HepG2 (cell line): ENCODE measurements around the gene ACTRT2. TPM values are rescaled to one million over a fixed set of nuclear protein-coding genes. Genes with fewer than 3 reads are reported as not detected.

Source experiments
- ATAC-seq: fragments of 200-7000 bp; cut with Tn5 transposase; 3 replicates; pipeline ENCODE4 v1.9.1; 2020; ENCODE audit warnings: mild to moderate bottlenecking, moderate library complexity
- BruUV-seq: library from RNA; stranded (reverse); fragments of 400-500 nt; replicated peaks from 2 replicates; lab custom pipeline; 2021; lab: Mats Ljungman, UMichigan
- CTCF ChIA-PET: fragments of 300-600 bp; formaldehyde crosslinking; extraction: SDS; loops from one replicate; lab custom pipeline; 2021; ENCODE audit warnings: low total read pairs, inconsistent platforms, low intra/inter-chr PET ratio; lab: Yijun Ruan, JAX
- POLR2A ChIA-PET: fragments of 350-600 bp; sonication (Branson Sonifier 250); formaldehyde crosslinking; loops from one replicate; lab custom pipeline; 2020; ENCODE audit warnings: antibody characterized with exemption, inconsistent platforms; lab: Yijun Ruan, JAX
- DNase-seq: peaks from one replicate; pipeline ENCODE4 v3.0.0-alpha.2; 2015; ENCODE audit warnings: low spot score
- FAIRE-seq: peaks from 3 replicates; lab custom pipeline; 2011; peaks lifted over from hg19 to GRCh38; lab: Jason Lieb, UNC
- H2AFZ ChIP-seq: one replicate; pipeline ENCODE4 v1.6.1; 2011; ENCODE audit warnings: low read length, inconsistent platforms
- H3K27ac ChIP-seq: fragments of 300-600 bp; 3 replicates; pipeline ENCODE4 v1.8.0; 2011; ENCODE audit warnings: mixed run types, mild to moderate bottlenecking, mixed read lengths, low read length, inconsistent platforms; ENCODE audit not compliant: insufficient read depth; ENCODE audit errors: extremely low read length
- H3K27me3 ChIP-seq, 2 experiments: fragments of 200-600 bp in 1 of 2; 2 replicates in 1 of 2; 3 replicates in 1 of 2; pipeline versions ENCODE4 v1.6.0 to v1.8.0; 2011; ENCODE audit warnings: low read length in 2 of 2, mild to moderate bottlenecking in 2 of 2, moderate library complexity in 2 of 2, inconsistent platforms in 1 of 2; ENCODE audit not compliant: insufficient read depth in 2 of 2, control insufficient read depth in 1 of 2
- H3K36me3 ChIP-seq, 2 experiments: fragments of 200-600 bp in 1 of 2; replicated peaks in 1 of 2; 2 replicates in 1 of 2; 3 replicates in 1 of 2; pipeline versions ENCODE4 v1.5.1 to v1.8.0; 2011; ENCODE audit warnings: low read length in 2 of 2, inconsistent platforms in 1 of 2; ENCODE audit not compliant: insufficient read depth in 2 of 2, control insufficient read depth in 1 of 2
- H3K4me1 ChIP-seq: 2 replicates; pipeline ENCODE4 v1.5.1; 2012; ENCODE audit warnings: low read length, inconsistent platforms; ENCODE audit not compliant: insufficient read depth
- H3K4me2 ChIP-seq: 2 replicates; pipeline ENCODE4 v1.6.0; 2011; ENCODE audit warnings: low read depth, low read length, inconsistent platforms
- H3K4me3 ChIP-seq, 3 experiments: fragments of 200-600 bp in 1 of 3; sonication (generic), shearing (Covaris generic) in 1 of 3; replicated peaks in 1 of 3; 2 replicates each; pipeline ENCODE4 v1.5.1; 2011 to 2016; ENCODE audit warnings: low read length in 3 of 3, inconsistent platforms in 2 of 3, low read depth in 2 of 3, mild to moderate bottlenecking in 2 of 3, control low read depth in 1 of 3, mixed read lengths in 1 of 3; ENCODE audit not compliant: insufficient read depth in 1 of 3
- H3K79me2 ChIP-seq: one replicate; pipeline ENCODE4 v1.6.1; 2011; ENCODE audit warnings: low read length, inconsistent platforms; ENCODE audit not compliant: insufficient read depth
- H3K9ac ChIP-seq: 2 replicates; pipeline ENCODE4 v1.6.0; 2011; ENCODE audit warnings: mild to moderate bottlenecking, low read depth, low read length, inconsistent platforms; ENCODE audit not compliant: insufficient read depth
- H3K9me3 ChIP-seq: 2 replicates; pipeline ENCODE4 v1.5.1; 2012; ENCODE audit warnings: mild to moderate bottlenecking, low read length
- H4K20me1 ChIP-seq: 2 replicates; pipeline ENCODE4 v1.6.0; 2011; ENCODE audit warnings: inconsistent platforms, mild to moderate bottlenecking, low read length, moderate library complexity; ENCODE audit not compliant: insufficient read depth
- EEA1 ChIP-seq: sonication (generic); formaldehyde crosslinking; IDR thresholded peaks from 2 replicates; pipeline ENCODE4 v1.5.1; 2020; ENCODE audit warnings: mild to moderate bottlenecking, missing genetic modification reagents, borderline replicate concordance
- FIP1L1 ChIP-seq: fragments of 200-400 bp; formaldehyde crosslinking; IDR thresholded peaks from 2 replicates; pipeline ENCODE4 v1.6.1; 2018; ENCODE audit warnings: low read depth, mild to moderate bottlenecking, low read length, moderate library complexity, borderline replicate concordance; ENCODE audit not compliant: insufficient read depth
- GZF1 ChIP-seq: sonication (generic); formaldehyde crosslinking; IDR thresholded peaks from 2 replicates; pipeline ENCODE4 v1.5.1; 2020; ENCODE audit warnings: mild to moderate bottlenecking, missing genetic modification reagents
- MNT ChIP-seq: fragments of 450-650 bp; IDR thresholded peaks from 2 replicates; pipeline ENCODE4 v1.6.1; 2016
- PRPF4 ChIP-seq: fragments of 200-400 bp; formaldehyde crosslinking; IDR thresholded peaks from 2 replicates; pipeline ENCODE4 v1.6.1; 2016; ENCODE audit warnings: low read length, low read depth; ENCODE audit not compliant: poor library complexity, severe bottlenecking
- TFDP2 ChIP-seq: sonication (generic); formaldehyde crosslinking; IDR thresholded peaks from 2 replicates; pipeline ENCODE4 v1.4.0; 2020; ENCODE audit warnings: missing genetic modification reagents
- ZBTB34 ChIP-seq: sonication (generic); formaldehyde crosslinking; IDR thresholded peaks from 2 replicates; pipeline ENCODE4 v1.8.0; 2022; ENCODE audit warnings: mild to moderate bottlenecking, missing genetic modification reagents
- ZNF572 ChIP-seq: sonication (generic); formaldehyde crosslinking; IDR thresholded peaks from 2 replicates; pipeline ENCODE4 v1.5.1; 2020; ENCODE audit warnings: mild to moderate bottlenecking, missing genetic modification reagents
- ZNF576 ChIP-seq: sonication (generic); formaldehyde crosslinking; IDR thresholded peaks from 2 replicates; pipeline ENCODE4 v1.4.0; 2020; ENCODE audit warnings: mild to moderate bottlenecking, missing genetic modification reagents
- WGBS: methylation state at CpG from one replicate; pipeline ENCODE4 v1.1.6; 2017; ENCODE audit warnings: low lambda C conversion rate; 5-methylcytosine and 5-hydroxymethylcytosine counted together
- in situ Hi-C: cut with HindIII; loops from 2 replicates; pipeline ENCODE4 v1.10.0; 2017; ENCODE audit warnings: low pct_unique_long_range_greater_than_20kb; ENCODE audit not compliant: extremely low pct_ligation_motif_present
- intact Hi-C: fragments of 100-400 bp; cut with micrococcal nuclease; formaldehyde crosslinking; loops from one replicate; pipeline ENCODE4 v1.10.0; 2022; ENCODE audit not compliant: unreplicated experiment
- polyA plus RNA-seq, 8 experiments: library from polyadenylated mRNA; depleted of rRNA in 3 of 8; stranded (reverse) in 7 of 8; unstranded in 1 of 8; fragments of >200 nt; fragmentation: Illumina TruSeq in 4 of 8; extraction: Trizol in 4 of 8; gene quantifications; 2 replicates each; pipeline versions ENCODE4 v1.2.1 to v1.2.3, GENCODE V29; 2011 to 2016; ENCODE audit warnings: low read depth in 4 of 8, missing spikeins in 1 of 8, mixed read lengths in 1 of 8; ENCODE audit not compliant: insufficient read depth in 1 of 8
- total RNA-seq, 5 experiments: library from RNA; depleted of rRNA; stranded (reverse); fragments of >200 nt; fragmentation: Illumina TruSeq; extraction: Trizol; gene quantifications; 2 replicates each; pipeline ENCODE4 v1.2.3, GENCODE V29; 2016; ENCODE audit warnings: low read depth in 1 of 5

Gene ACTRT2
- total and polyA plus RNA-seq, 2 of the 13 experiments (the other 11 are each of a cell fraction or from before 2014, with no cell fraction given) = not detected

- no peak overlapping the region for H3K9ac ChIP-seq
- H3K27me3 ChIP-seq = peaks cover 12 to 62% of the 10 kb centered on the region in 2 experiments
- ChIA-PET POLR2A (no interaction called here), CTCF (no interaction called here)
- H3K27ac ChIP-seq = no peak overlapping the region
- FAIRE-seq (no peak), DNase-seq (no peak), ATAC-seq (no peak)
- BruUV-seq = no TSS peak
- no peak overlapping the region for H3K4me3 ChIP-seq
- H3K4me1 ChIP-seq = no peaks in the 10 kb centered on the region
- no peaks in the 10 kb centered on the region for H3K79me2 ChIP-seq
- TF ChIP-seq ZBTB34 (CRISPR knock-in tag) = no peak
- WGBS = no CpG with 5 or more reads among the region's 24 CpGs
- no peak overlapping the region for H2AFZ ChIP-seq
- intact Hi-C loops (no loop called here), in situ Hi-C loops (no loop called here)
- no peak overlapping the region for H3K4me2 ChIP-seq
- no peaks in the 10 kb centered on the region for H4K20me1 ChIP-seq
- H3K36me3 ChIP-seq = no peaks in the 10 kb centered on the region
- H3K9me3 ChIP-seq = no peaks in the 10 kb centered on the region
Measured at GRCh38 chr1:3019516-3020051, 1.7 kb upstream of the ACTRT2 start.

- CTCF ChIA-PET = no interaction called here
- WGBS = 61% methylated on average over 12 of the region's 12 CpGs
- TF ChIP-seq MNT (peak; percentile 89), ZNF576 (no peak), TFDP2 (CRISPR knock-in tag) (no peak), EEA1 (CRISPR knock-in tag) (no peak), ZNF572 (no peak), PRPF4 (no peak), FIP1L1 (no peak), GZF1 (CRISPR knock-in tag) (no peak)
Measured at GRCh38 chr1:3020263-3020909, 881 bp upstream of the ACTRT2 start.

More at GRCh38 chr1:3020263-3020909, 881 bp upstream of the ACTRT2 start:
- no peaks in the 10 kb centered on the region for H3K9me3 ChIP-seq
- no peak for DNase-seq
- H3K4me1 ChIP-seq = no peaks in the 10 kb centered on the region
- ATAC-seq = no peak
- POLR2A ChIA-PET = no interaction called here
- H3K36me3 ChIP-seq = no peaks in the 10 kb centered on the region
- FAIRE-seq = no peak
- no peak overlapping the region for H3K4me2 ChIP-seq
- no peaks in the 10 kb centered on the region for H3K79me2 ChIP-seq
- peaks cover 10 to 60% of the 10 kb centered on the region in 2 experiments for H3K27me3 ChIP-seq
- H2AFZ ChIP-seq = no peak overlapping the region
- H3K9ac ChIP-seq = no peak overlapping the region
- no peaks in the 10 kb centered on the region for H4K20me1 ChIP-seq
- intact Hi-C loops (no loop called here), in situ Hi-C loops (no loop called here)
- no peak overlapping the region for H3K4me3 ChIP-seq
- H3K27ac ChIP-seq = no peak overlapping the region
- no TSS peak for BruUV-seq
